Keratinocyte (primary cell): ENCODE measurements around the gene PRPF40B. TPM values are rescaled to one million over a fixed set of nuclear protein-coding genes. Genes with fewer than 3 reads are reported as not detected.

Source experiments
- DNase-seq: peaks from one replicate; pipeline ENCODE4 v3.0.0-alpha.2; 2011; ENCODE audit warnings: low read depth, missing footprints, low spot score
- FAIRE-seq: peaks from 2 replicates; lab custom pipeline; 2011; peaks lifted over from hg19 to GRCh38; lab: Jason Lieb, UNC
- H2AFZ ChIP-seq: 2 replicates; pipeline ENCODE4 v1.6.0; 2012; ENCODE audit warnings: low read length, control low read depth, inconsistent platforms; ENCODE audit not compliant: control insufficient read depth
- H3K27ac ChIP-seq: 2 replicates; pipeline ENCODE4 v1.5.1; 2011; ENCODE audit warnings: low read length; ENCODE audit not compliant: control insufficient read depth, insufficient read depth
- H3K27me3 ChIP-seq: 3 replicates; pipeline ENCODE4 v1.6.0; 2011; ENCODE audit warnings: low read length; ENCODE audit not compliant: control insufficient read depth, insufficient read depth; ENCODE audit errors: extremely low read depth
- H3K36me3 ChIP-seq, 2 experiments: 2 replicates in 1 of 2; 3 replicates in 1 of 2; pipeline ENCODE4 v1.5.1; 2011; ENCODE audit warnings: low read length in 2 of 2, mild to moderate bottlenecking in 1 of 2; ENCODE audit not compliant: control insufficient read depth in 2 of 2, insufficient read depth in 2 of 2; ENCODE audit errors: extremely low read depth in 1 of 2
- H3K4me1 ChIP-seq: 3 replicates; pipeline ENCODE4 v1.5.1; 2011; ENCODE audit warnings: low read length; ENCODE audit not compliant: control insufficient read depth, insufficient read depth; ENCODE audit errors: extremely low read depth
- H3K4me2 ChIP-seq: 3 replicates; pipeline ENCODE4 v1.6.0; 2011; ENCODE audit warnings: low read depth, low read length; ENCODE audit not compliant: control insufficient read depth, insufficient read depth; ENCODE audit errors: extremely low read depth
- H3K4me3 ChIP-seq, 3 experiments: fragments of 200-600 bp in 1 of 3; sonication (generic) in 1 of 3; 2 replicates in 2 of 3; 3 replicates in 1 of 3; pipeline ENCODE4 v1.5.1; 2011 to 2016; ENCODE audit warnings: low read length in 3 of 3, mild to moderate bottlenecking in 3 of 3, control low read depth in 2 of 3, inconsistent platforms in 1 of 3, low read depth in 1 of 3, mixed read lengths in 1 of 3, mixed run types in 1 of 3, moderate library complexity in 1 of 3; ENCODE audit not compliant: control insufficient read depth in 2 of 3, insufficient read depth in 2 of 3; ENCODE audit errors: extremely low read depth in 1 of 3
- H3K79me2 ChIP-seq: 2 replicates; pipeline ENCODE4 v1.6.0; 2012; ENCODE audit warnings: low read length; ENCODE audit not compliant: control insufficient read depth, insufficient read depth
- H3K9ac ChIP-seq: 3 replicates; pipeline ENCODE4 v1.6.0; 2011; ENCODE audit warnings: low read length; ENCODE audit not compliant: control insufficient read depth, insufficient read depth; ENCODE audit errors: extremely low read depth
- H3K9me1 ChIP-seq: 3 replicates; pipeline ENCODE4 v1.6.0; 2011; ENCODE audit warnings: low read length; ENCODE audit not compliant: control insufficient read depth, insufficient read depth; ENCODE audit errors: extremely low read depth
- H3K9me3 ChIP-seq: 2 replicates; pipeline ENCODE4 v1.5.1; 2012; ENCODE audit warnings: low read depth, low read length; ENCODE audit not compliant: control insufficient read depth
- H4K20me1 ChIP-seq: 3 replicates; pipeline ENCODE4 v1.6.0; 2011; ENCODE audit warnings: low read length; ENCODE audit not compliant: control insufficient read depth, insufficient read depth; ENCODE audit errors: extremely low read depth
- CTCF ChIP-seq, 3 experiments: IDR thresholded peaks in 1 of 3; conservative IDR thresholded peaks in 1 of 3; optimal IDR thresholded peaks in 1 of 3; 2 replicates in 2 of 3; 3 replicates in 1 of 3; pipeline versions ENCODE3 to v1.5.1; 2011; ENCODE audit warnings: low read length in 3 of 3, mild to moderate bottlenecking in 3 of 3, moderate library complexity in 2 of 3, control low read depth in 1 of 3, inconsistent platforms in 1 of 3; ENCODE audit not compliant: insufficient read depth in 2 of 3; ENCODE audit errors: extremely low read depth in 1 of 3
- EZH2 ChIP-seq: IDR thresholded peaks from one replicate; pipeline ENCODE4 v1.6.1; 2012; ENCODE audit warnings: inconsistent platforms, mild to moderate bottlenecking, low read length, moderate library complexity
- dilution Hi-C: fragments of 300-500 bp; cut with MboI; formaldehyde crosslinking; loops from one replicate; pipeline ENCODE4 v1.7.0; 2020; ENCODE audit warnings: low sequenced_read_pairs; ENCODE audit not compliant: extremely low pct_ligation_motif_present
- polyA plus RNA-seq, 5 experiments: library from polyadenylated mRNA; depleted of rRNA in 3 of 5; stranded (reverse) in 3 of 5; stranded (forward) in 1 of 5; unstranded in 1 of 5; fragments of >200 nt; gene quantifications; 1 replicate in 1 of 5; 2 replicates in 3 of 5; 3 replicates in 1 of 5; pipeline versions ENCODE4 v1.2.1 to v1.2.3, GENCODE V29; 2011 to 2012; ENCODE audit warnings: missing spikeins in 2 of 5, low read depth in 1 of 5, low replicate concordance in 1 of 5

The PRPF40B gene
- polyA plus RNA-seq, 1 donor (not counting 4 experiments of a cell fraction or from before 2014, with no cell fraction given) = 12.7 TPM

- H3K27ac ChIP-seq = no peak overlapping the region
- no peaks in the 10 kb centered on the region for H3K27me3 ChIP-seq
- dilution Hi-C loops = no loop called here
- no peaks in the 10 kb centered on the region for H3K4me1 ChIP-seq
- TF ChIP-seq CTCF (optimal IDR thresholded peaks at IDR 0.05 in 1 of 3, IDR thresholded peaks at IDR 0.05 in 1 of 3, conservative IDR thresholded peaks at IDR 0.05 in 1 of 3; ENCODE audit: extremely low read depth in 1 of 3, insufficient read depth in 2 of 3, low read length in 3 of 3) = no peak
- no peak for TF ChIP-seq EZH2
- no peaks in the 10 kb centered on the region for H3K9me1 ChIP-seq
- no peak overlapping the region for H3K4me2 ChIP-seq
- H3K79me2 ChIP-seq = no peaks in the 10 kb centered on the region
- H2AFZ ChIP-seq = no peak overlapping the region
- no peak for DNase-seq
- H3K36me3 ChIP-seq = no peaks in the 10 kb centered on the region
- no peak overlapping the region for H3K9ac ChIP-seq
- FAIRE-seq = no peak
- no peak overlapping the region for H3K4me3 ChIP-seq
- H3K9me3 ChIP-seq = no peaks in the 10 kb centered on the region
- no peaks in the 10 kb centered on the region for H4K20me1 ChIP-seq
Measured at GRCh38 chr12:49652921-49653520, 29.7 kb downstream of the PRPF40B start.

GRCh38 chr12:49654715-49655114 is 31.4 kb downstream of the PRPF40B start:
- FAIRE-seq = no peak
- Histone ChIP-seq H3K9me3 (no peaks in the 10 kb centered on the region), H3K9me1 (no peaks in the 10 kb centered on the region), H3K4me3 (no peak overlapping the region), H3K4me1 (no peaks in the 10 kb centered on the region), H2AFZ (no peak overlapping the region), H4K20me1 (no peaks in the 10 kb centered on the region), H3K27me3 (no peaks in the 10 kb centered on the region), H3K9ac (no peak overlapping the region), H3K36me3 (no peaks in the 10 kb centered on the region), H3K4me2 (no peak overlapping the region), H3K27ac (no peak overlapping the region), H3K79me2 (no peaks in the 10 kb centered on the region)
- TF ChIP-seq CTCF (optimal IDR thresholded peaks at IDR 0.05 in 1 of 3, IDR thresholded peaks at IDR 0.05 in 1 of 3, conservative IDR thresholded peaks at IDR 0.05 in 1 of 3; ENCODE audit: extremely low read depth in 1 of 3, insufficient read depth in 2 of 3, low read length in 3 of 3) = no peak
- TF ChIP-seq EZH2 = no peak
- dilution Hi-C loops = no loop called here
- no peak for DNase-seq
